NOMO-1 (cell line): ENCODE results near the gene BMP5.

Source experiments
- DNase-seq, 2 experiments: peaks; one replicate each; lab custom pipeline; 2025; ENCODE audit not compliant: unreplicated experiment in 2 of 2; lab: John Stamatoyannopoulos, UW

Gene BMP5

GRCh38 chr6:55874316-55874715 lies 1.1 kb downstream of the BMP5 start:
- no peak for DNase-seq

- DNase-seq = no peak
Observed at GRCh38 chr6:55872866-55873265, 2.5 kb downstream of the BMP5 start.

GRCh38 chr6:55870181-55870813 lies 5.1 kb downstream of the BMP5 start:
- DNase-seq = no peak

GRCh38 chr6:55869674-55870073 lies 5.7 kb downstream of the BMP5 start:
- no peak for DNase-seq

- no peak for DNase-seq
Observed at GRCh38 chr6:55868771-55869479, 6.5 kb downstream of the BMP5 start.

GRCh38 chr6:55868176-55868575 lies 7.2 kb downstream of the BMP5 start:
- no peak for DNase-seq

GRCh38 chr6:55866128-55866527 lies 9.3 kb downstream of the BMP5 start:
- DNase-seq = no peak

- DNase-seq = no peak
Observed at GRCh38 chr6:55853008-55854001, 22.1 kb downstream of the BMP5 start.

- no peak for DNase-seq
Observed at GRCh38 chr6:55841341-55841740, 34.0 kb downstream of the BMP5 start.

- no peak for DNase-seq
Observed at GRCh38 chr6:55839080-55839479, 36.3 kb downstream of the BMP5 start.

GRCh38 chr6:55836945-55837344 lies 38.4 kb downstream of the BMP5 start:
- no peak for DNase-seq

GRCh38 chr6:55836481-55836880 lies 38.9 kb downstream of the BMP5 start:
- DNase-seq = no peak

- no peak for DNase-seq
Observed at GRCh38 chr6:55835220-55835619, 40.2 kb downstream of the BMP5 start.

- DNase-seq = no peak
Observed at GRCh38 chr6:55833284-55833683, 42.1 kb downstream of the BMP5 start.

GRCh38 chr6:55827818-55828522 lies 47.4 kb downstream of the BMP5 start:
- no peak for DNase-seq

GRCh38 chr6:55826941-55827340 lies 48.4 kb downstream of the BMP5 start:
- DNase-seq = no peak

GRCh38 chr6:55825402-55826051 lies 49.9 kb downstream of the BMP5 start:
- DNase-seq = no peak

GRCh38 chr6:55822815-55823214 lies 52.6 kb downstream of the BMP5 start:
- DNase-seq = no peak

- DNase-seq = no peak
Observed at GRCh38 chr6:55822005-55822404, 53.4 kb downstream of the BMP5 start.

- no peak for DNase-seq
Observed at GRCh38 chr6:55820696-55821095, 54.7 kb downstream of the BMP5 start.
